GM12872 (cell line): Measurements from ENCODE around the gene EEPD1.

Source experiments
- CTCF ChIP-seq: IDR thresholded peaks from 3 replicates; pipeline ENCODE4 v1.5.1; 2011; ENCODE audit warnings: low read depth, mild to moderate bottlenecking, low read length, moderate library complexity; ENCODE audit not compliant: insufficient read depth

Gene EEPD1

GRCh38 chr7:36266190-36266589 lies 113.1 kb downstream of the EEPD1 start:
- TF ChIP-seq CTCF: no peak

- TF ChIP-seq CTCF: no peak
Observed at GRCh38 chr7:36266683-36267082, 113.6 kb downstream of the EEPD1 start.

- TF ChIP-seq CTCF: no peak
Observed at GRCh38 chr7:36272211-36272566, 119.1 kb downstream of the EEPD1 start.

- no peak for TF ChIP-seq CTCF
Observed at GRCh38 chr7:36272567-36273269, 119.7 kb downstream of the EEPD1 start.

GRCh38 chr7:36273836-36274235 lies 120.8 kb downstream of the EEPD1 start:
- TF ChIP-seq CTCF: no peak

- TF ChIP-seq CTCF: no peak
Observed at GRCh38 chr7:36275735-36276284, 122.8 kb downstream of the EEPD1 start.

GRCh38 chr7:36276428-36277248 lies 123.6 kb downstream of the EEPD1 start:
- TF ChIP-seq CTCF: no peak
